ENCODE measurements around the gene ATP8B4. TPM values are rescaled to one million over a fixed set of nuclear protein-coding genes. Genes with fewer than 3 reads are reported as not detected.

ATP8B4 gene
- total and polyA plus RNA-seq, 10 of the 15 experiments (the other 5 are each of a cell fraction or from before 2014, with no cell fraction given), result 0.02 to 0.94 (median 0.19) TPM

DNA sequence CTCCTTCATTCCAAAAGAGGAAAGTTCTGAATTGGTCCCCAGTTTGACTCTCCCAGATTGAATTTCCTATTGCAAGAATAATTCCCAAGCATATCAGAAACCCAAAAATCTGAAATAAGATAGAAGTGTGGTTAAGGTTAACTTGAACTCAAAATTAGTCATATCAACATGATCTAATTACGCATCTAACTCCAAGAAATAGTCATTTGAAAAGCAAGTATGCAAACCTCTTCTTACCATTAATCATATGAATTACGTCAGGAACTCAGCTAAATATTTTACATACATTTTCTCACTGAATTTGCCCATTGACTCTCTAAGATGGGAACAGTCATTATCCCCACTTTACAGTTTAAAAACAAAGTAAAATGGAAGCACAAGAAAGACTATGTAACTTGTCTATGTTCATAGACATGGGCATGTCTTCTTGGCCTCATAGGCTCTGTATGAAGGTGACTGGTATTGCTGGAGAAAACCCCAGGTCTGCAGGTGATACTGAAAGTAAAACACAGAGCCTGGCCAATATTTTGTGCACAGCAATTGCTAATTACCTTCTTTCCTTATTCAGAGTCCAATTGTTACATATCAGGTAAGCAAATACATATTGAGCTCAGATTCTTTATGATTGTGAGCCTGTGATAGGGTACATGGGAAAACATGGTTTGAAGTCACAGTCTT lies 139.2 kb downstream of the ATP8B4 start (continued):
- TF ChIP-seq, protein P1, sequence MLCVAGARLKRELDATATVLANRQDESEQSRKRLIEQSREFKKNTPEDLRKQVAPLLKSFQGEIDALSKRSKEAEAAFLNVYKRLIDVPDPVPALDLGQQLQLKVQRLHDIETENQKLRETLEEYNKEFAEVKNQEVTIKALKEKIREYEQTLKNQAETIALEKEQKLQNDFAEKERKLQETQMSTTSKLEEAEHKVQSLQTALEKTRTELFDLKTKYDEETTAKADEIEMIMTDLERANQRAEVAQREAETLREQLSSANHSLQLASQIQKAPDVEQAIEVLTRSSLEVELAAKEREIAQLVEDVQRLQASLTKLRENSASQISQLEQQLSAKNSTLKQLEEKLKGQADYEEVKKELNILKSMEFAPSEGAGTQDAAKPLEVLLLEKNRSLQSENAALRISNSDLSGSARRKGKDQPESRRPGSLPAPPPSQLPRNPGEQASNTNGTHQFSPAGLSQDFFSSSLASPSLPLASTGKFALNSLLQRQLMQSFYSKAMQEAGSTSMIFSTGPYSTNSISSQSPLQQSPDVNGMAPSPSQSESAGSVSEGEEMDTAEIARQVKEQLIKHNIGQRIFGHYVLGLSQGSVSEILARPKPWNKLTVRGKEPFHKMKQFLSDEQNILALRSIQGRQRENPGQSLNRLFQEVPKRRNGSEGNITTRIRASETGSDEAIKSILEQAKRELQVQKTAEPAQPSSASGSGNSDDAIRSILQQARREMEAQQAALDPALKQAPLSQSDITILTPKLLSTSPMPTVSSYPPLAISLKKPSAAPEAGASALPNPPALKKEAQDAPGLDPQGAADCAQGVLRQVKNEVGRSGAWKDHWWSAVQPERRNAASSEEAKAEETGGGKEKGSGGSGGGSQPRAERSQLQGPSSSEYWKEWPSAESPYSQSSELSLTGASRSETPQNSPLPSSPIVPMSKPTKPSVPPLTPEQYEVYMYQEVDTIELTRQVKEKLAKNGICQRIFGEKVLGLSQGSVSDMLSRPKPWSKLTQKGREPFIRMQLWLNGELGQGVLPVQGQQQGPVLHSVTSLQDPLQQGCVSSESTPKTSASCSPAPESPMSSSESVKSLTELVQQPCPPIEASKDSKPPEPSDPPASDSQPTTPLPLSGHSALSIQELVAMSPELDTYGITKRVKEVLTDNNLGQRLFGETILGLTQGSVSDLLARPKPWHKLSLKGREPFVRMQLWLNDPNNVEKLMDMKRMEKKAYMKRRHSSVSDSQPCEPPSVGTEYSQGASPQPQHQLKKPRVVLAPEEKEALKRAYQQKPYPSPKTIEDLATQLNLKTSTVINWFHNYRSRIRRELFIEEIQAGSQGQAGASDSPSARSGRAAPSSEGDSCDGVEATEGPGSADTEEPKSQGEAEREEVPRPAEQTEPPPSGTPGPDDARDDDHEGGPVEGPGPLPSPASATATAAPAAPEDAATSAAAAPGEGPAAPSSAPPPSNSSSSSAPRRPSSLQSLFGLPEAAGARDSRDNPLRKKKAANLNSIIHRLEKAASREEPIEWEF (IDR thresholded peaks at IDR 0.05; ENCODE audit: insufficient replicate concordance, low read depth, low read length), result no peak
- TF ChIP-seq, protein P2, sequence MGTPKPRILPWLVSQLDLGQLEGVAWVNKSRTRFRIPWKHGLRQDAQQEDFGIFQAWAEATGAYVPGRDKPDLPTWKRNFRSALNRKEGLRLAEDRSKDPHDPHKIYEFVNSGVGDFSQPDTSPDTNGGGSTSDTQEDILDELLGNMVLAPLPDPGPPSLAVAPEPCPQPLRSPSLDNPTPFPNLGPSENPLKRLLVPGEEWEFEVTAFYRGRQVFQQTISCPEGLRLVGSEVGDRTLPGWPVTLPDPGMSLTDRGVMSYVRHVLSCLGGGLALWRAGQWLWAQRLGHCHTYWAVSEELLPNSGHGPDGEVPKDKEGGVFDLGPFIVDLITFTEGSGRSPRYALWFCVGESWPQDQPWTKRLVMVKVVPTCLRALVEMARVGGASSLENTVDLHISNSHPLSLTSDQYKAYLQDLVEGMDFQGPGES (IDR thresholded peaks at IDR 0.05), result no peak
- TF ChIP-seq PAX8 (IDR thresholded peaks at IDR 0.05) (no peak), SUZ12 (IDR thresholded peaks at IDR 0.05; ENCODE audit: unreplicated experiment) (no peak), IRF4 (IDR thresholded peaks at IDR 0.05; ENCODE audit: low read depth, low read length) (no peak), FOS (IDR thresholded peaks at IDR 0.05; ENCODE audit: borderline replicate concordance, extremely low read depth, insufficient read length) (no peak)
- TF ChIP-seq, protein P3, sequence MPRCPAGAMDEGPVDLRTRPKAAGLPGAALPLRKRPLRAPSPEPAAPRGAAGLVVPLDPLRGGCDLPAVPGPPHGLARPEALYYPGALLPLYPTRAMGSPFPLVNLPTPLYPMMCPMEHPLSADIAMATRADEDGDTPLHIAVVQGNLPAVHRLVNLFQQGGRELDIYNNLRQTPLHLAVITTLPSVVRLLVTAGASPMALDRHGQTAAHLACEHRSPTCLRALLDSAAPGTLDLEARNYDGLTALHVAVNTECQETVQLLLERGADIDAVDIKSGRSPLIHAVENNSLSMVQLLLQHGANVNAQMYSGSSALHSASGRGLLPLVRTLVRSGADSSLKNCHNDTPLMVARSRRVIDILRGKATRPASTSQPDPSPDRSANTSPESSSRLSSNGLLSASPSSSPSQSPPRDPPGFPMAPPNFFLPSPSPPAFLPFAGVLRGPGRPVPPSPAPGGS (IDR thresholded peaks at IDR 0.05; ENCODE audit: borderline replicate concordance, insufficient read depth, low read depth, low read length, poor library complexity, severe bottlenecking), result no peak

All from GM12878 (cell line).